MM.1S (cell line): ENCODE results near the gene NEGR1.

Experiments
- CTCF ChIP-seq: fragments of 300-600 bp; sonication (generic); IDR thresholded peaks from 2 replicates; pipeline ENCODE4 v1.5.1; 2016; ENCODE audit warnings: antibody characterized with exemption, low read length, mixed read lengths
- EZH2phosphoT487 ChIP-seq: fragments of 300-600 bp; sonication (generic); IDR thresholded peaks from 2 replicates; pipeline ENCODE4 v1.6.1; 2018; ENCODE audit warnings: antibody characterized with exemption, low read length

DNA sequence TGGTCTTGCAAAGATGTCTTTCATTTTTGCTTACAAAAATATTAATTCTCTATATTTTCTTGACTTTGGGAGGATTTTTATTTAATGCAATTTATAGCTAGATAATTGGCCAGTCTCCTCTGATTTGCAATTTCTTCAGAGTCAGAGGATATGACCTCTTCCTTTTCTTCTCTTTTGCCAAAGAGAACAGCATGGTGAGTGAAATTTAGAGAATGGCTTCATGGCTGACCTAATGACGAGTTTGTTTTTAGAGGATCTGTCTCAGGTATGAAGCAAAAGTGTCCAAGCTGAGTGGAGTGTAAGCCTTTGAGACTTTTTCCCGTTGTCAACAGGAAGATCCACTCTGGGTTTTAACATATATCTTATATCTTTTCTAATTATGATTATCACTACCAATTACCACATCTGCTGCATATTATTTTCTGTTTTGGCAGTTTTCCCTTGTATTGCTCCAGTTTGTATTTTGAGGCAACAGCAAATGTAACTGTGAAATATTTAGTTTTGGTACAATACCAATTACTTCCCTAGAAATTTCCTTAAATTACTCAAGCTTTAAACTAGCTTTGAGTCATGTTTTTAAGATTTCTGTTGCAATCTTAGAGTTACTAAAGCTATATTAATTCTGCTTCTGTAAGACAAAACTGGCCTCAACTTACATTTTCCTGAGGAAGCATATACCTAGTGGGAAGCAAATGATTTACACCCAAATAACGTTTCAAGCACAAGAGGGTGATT is 868.7 kb downstream of the NEGR1 start:
- TF ChIP-seq CTCF (no peak), EZH2phosphoT487 (no peak)
